Activated CD4-positive, alpha-beta T cell treated with anti-CD3 and anti-CD28 coated beads, Interleukin-2, amount 50 U/mL, for 24 hours (primary cell): Measurements from ENCODE around the gene JOSD2.

ENCODE experiments used
- DNase-seq, 2 donors: peaks; one replicate each; pipeline ENCODE4 v3.0.0-alpha.2; 2020; ENCODE audit warnings: low read depth in 1 of 2, low spot score in 1 of 2

JOSD2 gene

GRCh38 chr19:50514346-50515167 is 3.6 kb upstream of the JOSD2 start:
- no peak for DNase-seq

DNA sequence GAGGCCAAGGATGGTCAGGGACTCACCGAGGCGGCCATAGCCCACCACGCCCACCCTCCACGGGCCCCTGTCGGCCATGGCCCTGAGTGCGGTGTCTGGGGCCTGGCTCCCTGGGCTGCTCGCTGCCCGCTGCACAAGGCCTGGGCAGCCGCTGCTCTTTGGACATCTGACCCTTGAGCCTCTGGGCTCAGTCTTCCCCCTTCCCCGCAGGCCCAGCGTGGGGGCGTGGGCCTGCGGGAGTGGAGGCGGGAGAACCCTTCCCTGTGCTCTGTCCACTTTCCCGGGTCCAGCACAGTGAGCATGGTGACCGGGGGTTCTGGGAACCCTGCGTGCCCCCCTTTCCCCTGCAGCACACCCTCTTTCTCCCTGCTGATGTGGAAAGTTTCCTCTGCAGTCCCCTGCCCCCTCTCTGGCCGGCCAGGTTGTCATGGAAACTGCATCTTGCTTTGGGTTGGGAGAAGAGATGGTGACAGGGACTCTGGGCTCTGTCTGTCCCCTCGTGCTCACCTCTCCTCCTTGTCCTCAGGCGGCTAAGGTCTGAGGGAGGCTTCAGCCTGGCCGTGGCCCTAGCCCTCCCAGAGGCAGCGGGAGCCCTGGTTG is 2.9 kb upstream of the JOSD2 start, which contains the start of gene ASPDH:
Gene ASPDH (minus strand): TSS at position 168 of the 600 bp plus-strand sequence. CDS start 90 bp downstream, at position 78.
- no peak for DNase-seq

DNA sequence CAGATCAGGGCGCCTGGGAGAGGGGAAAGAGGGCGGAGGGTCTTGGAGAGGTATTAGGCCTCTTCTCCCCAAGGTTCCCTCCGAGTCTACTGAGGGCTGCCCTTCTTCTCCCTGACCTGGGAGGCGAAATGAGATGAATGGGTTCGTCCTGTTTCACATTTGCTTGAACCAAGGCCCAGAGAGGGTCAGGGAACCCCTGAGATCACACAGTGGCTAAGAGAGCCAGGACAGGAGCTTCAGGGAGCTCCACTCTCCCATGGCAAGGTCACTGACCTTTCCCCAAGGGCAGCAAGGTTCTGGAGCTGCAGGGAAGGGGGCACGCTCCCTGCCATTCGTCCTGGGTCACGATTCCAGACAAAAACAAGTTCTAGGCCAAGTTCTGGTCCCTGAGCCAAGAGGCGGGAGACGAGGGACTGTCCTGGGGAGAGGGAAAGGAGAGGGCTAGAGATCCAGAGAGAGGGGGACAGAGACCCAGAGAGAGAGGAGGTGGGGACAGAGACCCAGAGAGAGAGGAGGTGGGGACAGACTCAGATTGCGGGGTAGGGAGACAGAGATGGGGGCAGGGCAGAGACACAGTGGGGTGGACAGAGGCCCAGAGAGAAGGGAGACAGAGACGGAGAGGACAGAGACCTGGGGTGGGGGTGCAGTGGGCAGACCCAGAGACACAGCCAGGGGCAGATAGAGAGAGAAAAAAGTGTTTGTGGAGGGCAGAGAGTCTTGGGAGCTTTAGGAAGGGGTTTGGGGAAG is 2.2 kb upstream of the JOSD2 start:
- DNase-seq = no peak

GRCh38 chr19:50512112-50512998 is 1.4 kb upstream of the JOSD2 start:
- no peak for DNase-seq

DNA sequence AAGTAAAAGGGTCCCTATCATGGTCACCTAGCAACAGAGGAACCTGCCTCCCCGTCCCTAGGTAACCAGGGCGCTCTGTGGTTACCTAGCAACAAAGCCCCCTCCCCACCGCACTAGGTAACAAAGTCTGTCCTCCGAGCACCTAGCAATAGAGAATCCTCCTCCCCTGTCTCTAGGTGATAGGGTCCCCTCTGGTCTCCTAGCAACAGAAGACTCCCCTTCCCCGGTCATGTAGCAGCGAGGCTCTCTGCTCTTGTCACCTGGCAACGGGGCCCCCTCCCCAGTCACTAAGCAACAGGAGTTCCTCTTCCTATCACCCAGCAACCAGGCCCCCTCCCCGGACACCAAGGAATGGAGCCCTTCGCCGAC is 307 bp downstream of the JOSD2 start:
- DNase-seq = no peak

- no peak for DNase-seq
Observed at GRCh38 chr19:50510121-50510670, 795 bp downstream of the JOSD2 start.

- DNase-seq = no peak
Observed at GRCh38 chr19:50509366-50509765, 1.6 kb downstream of the JOSD2 start.

DNA sequence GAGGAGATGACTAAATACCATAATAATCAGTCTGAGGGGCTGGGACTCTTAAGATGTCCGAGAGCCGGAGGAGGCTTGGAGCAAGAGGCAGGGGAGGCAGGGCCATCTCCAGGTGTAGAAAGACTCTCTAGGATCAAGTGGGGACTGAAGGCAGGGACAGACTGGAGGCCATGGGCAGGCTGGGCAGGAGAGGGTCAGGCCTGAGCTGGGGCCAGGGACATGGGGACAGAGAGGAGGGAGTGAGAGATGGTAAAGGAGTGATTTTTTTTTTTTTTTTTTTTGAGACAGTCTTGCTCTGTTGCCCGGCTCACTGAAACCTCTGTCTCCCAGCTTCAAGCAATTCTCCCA is 2.2 kb downstream of the JOSD2 start:
- no peak for DNase-seq

- DNase-seq = no peak
Observed at GRCh38 chr19:50507376-50507775, 3.6 kb downstream of the JOSD2 start.

DNA sequence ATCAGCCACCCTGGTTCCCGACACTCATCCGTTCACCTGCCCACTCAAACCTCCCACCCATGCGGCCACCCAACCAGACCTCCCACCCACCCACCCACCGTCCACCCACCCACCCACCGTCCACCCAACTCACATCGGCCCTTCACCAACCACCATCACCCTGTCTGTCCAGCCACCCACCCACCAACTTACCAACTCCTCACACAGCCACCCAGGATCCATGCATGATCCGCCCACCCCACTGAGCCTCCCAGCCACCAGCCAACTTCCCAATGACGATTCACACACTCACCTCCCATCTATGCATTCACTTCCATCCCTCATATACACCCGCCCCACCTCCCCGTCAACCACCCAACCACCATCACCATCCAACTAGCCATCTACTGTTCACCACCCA is 4.3 kb downstream of the JOSD2 start:
- no peak for DNase-seq

- no peak for DNase-seq
Observed at GRCh38 chr19:50505856-50506611, 5.0 kb downstream of the JOSD2 start.

- no peak for DNase-seq
Observed at GRCh38 chr19:50501568-50502475, 9.2 kb downstream of the JOSD2 start.

GRCh38 chr19:50501186-50501567 is 9.8 kb downstream of the JOSD2 start:
- no peak for DNase-seq

- DNase-seq = no peak
Observed at GRCh38 chr19:50500753-50501151, 10.2 kb downstream of the JOSD2 start.

DNA sequence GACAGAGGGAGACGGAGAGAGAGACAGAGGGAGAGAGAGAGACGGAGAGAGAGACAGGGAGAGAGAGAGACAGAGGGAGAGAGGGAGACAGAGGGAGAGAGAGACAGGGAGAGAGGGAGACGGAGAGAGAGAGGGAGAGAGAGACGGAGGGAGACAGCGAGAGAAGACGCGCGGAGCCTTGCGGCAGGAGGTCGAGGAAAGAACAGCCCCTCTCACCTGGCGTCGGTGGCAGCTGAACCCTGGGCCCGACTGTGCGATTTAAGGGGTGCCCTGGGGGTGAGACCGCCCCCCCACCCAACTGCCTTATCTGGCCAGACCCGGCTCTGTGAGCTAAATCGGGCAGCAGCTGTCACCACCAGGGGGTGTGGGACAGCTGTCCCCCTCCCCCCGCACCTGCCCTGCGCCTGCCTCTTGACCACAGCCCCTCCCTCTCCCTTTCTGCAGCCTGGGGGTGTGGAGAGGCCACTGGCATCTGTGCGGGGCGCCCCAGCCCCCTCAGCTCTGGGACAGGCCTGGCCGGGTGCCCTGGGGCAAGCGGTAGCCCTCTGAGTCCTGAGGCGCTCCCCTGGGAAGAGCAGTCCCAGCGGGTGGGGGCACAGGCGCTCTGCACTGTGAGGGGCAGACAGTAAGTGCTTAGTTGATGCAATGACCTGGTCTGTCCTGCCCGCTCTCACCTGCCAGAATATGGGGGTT is 10.8 kb downstream of the JOSD2 start:
- no peak for DNase-seq

DNA sequence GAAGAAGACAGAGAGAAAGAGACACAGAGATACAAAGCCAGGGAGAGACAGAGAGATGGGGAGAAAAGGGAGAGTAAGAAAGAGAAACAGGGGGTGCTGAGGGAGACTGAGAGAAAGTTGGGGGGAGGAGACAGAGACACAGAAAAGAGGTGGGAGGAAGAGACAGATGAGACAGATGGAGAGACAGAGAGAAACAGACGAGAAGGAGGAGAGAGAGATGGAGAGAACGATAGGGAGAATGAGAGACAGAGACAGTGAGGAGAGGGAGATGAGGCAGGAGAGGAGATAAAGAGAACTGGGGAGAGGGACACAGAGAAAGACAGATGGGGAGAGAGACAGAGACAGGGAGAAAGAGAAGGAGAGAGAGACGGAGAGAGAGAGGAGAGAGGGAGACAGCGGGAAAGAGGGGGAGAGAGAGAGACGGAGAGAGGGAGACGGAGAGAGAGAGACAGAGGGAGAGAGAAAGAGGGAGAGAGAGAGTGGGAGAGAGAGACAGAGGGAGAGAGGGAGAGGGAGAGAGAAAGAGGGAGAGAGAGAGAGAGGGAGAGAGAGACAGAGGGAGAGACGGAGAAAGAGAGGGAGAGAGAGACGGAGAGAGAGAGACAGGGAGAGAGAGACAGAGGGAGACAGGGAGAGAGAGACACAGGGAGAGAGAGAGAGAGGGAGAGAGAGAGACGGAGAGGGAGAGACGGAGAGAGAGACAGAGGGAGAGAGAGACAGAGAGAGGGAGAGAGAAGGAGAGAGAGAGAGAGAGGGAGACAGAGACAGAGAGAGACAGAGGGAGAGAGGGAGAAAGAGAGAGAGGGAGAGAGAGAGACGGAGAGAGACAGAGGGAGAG is 12.6 kb downstream of the JOSD2 start:
- no peak for DNase-seq

DNA sequence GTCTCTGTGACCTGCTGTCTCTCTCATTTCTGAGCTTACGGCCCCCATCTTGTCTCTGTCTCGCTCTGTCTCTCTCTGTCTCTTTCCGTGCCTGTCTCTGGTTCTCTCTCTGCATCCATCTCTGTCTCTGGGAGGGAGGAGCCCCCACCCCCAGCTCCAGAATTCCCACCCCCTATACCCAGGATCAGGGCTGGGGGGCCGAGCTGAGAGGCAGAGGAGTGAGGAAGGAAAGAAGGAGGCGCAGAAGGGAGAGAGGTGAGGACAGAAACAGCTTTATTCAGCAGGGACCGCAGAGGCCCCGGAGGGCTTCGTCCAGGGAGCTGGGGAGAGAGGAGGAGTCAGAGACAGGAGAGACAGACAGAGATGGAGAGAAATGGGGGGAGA is 14.0 kb downstream of the JOSD2 start:
- DNase-seq = no peak
